ENCODE results near the gene CYBA. TPM values are rescaled to one million over a fixed set of nuclear protein-coding genes. Genes with fewer than 3 reads are reported as not detected.

Gene CYBA
- total and polyA plus RNA-seq, 9 of the 15 experiments (the other 6 are each of a cell fraction or from before 2014, with no cell fraction given) = 0.34 to 683 (median 93.0) TPM

DNA sequence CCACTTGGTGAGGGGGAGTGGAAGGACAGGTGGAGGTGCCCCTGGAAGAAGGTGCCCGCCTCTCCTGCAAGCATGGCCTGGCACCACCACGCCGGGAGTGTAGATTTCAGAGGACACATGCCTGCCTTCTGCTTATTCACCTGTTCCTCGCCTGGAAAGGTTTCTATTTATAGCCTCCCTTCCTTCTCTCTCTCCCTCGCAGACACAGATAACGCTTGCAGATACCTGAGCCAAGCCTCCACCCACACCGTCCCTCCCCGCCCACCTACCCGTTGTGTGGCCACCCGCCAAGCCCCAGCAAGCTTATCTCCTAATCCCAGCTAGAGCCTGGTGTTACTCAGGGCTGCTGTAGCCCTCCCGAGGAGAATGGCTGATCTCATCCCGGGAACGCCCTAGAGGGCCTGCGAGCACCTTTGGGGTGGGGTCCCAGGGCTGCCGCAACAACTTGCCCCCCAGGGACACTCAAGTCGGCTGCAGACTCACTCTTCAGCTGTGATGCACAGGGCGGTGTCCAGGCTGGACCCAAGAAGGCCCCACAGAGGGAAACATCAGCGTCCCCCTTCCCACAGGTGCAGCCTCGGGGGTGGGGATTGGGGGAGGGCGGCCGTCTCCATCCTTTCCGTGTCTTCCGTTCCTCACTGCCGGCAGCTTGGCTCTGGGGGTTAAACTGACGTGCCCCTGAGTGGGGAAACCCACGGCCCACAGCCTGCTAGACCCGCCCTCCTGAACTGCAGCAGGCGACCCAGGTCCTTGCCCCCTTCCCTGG is 37.3 kb upstream of the CYBA start (continued):
- TF ChIP-seq THRAP3 (IDR thresholded peaks at IDR 0.05; ENCODE audit: borderline replicate concordance) (no peak; the same call in 1 of the 2 replicates), ZNF12 (CRISPR knock-in tag; IDR thresholded peaks at IDR 0.05) (no peak), TARDBP (IDR thresholded peaks at IDR 0.05) (no peak), BDP1 (IDR thresholded peaks at IDR 0.05; ENCODE audit: insufficient read depth, insufficient read length) (no peak), ATF1 (CRISPR knock-in tag; IDR thresholded peaks at IDR 0.05) (no peak), ATF1 (tag; IDR thresholded peaks at IDR 0.05) (no peak), ZNF239 (CRISPR knock-in tag; IDR thresholded peaks at IDR 0.05) (no peak), E2F4 (CRISPR knock-in tag; IDR thresholded peaks at IDR 0.05; ENCODE audit: low read depth) (no peak), ZNF24 (IDR thresholded peaks at IDR 0.05) (no peak), ZNF146 (CRISPR knock-in tag; IDR thresholded peaks at IDR 0.05; ENCODE audit: unreplicated experiment) (no peak), ZNF354B (CRISPR knock-in tag; IDR thresholded peaks at IDR 0.05) (no peak), GTF2F1 (IDR thresholded peaks at IDR 0.05; ENCODE audit: low read depth, low read length) (0 out of 2 replicates have a peak, but pooled peaks have one; percentile 57), ZNF668 (CRISPR knock-in tag; IDR thresholded peaks at IDR 0.05) (no peak)
- TF ChIP-seq, protein P1, sequence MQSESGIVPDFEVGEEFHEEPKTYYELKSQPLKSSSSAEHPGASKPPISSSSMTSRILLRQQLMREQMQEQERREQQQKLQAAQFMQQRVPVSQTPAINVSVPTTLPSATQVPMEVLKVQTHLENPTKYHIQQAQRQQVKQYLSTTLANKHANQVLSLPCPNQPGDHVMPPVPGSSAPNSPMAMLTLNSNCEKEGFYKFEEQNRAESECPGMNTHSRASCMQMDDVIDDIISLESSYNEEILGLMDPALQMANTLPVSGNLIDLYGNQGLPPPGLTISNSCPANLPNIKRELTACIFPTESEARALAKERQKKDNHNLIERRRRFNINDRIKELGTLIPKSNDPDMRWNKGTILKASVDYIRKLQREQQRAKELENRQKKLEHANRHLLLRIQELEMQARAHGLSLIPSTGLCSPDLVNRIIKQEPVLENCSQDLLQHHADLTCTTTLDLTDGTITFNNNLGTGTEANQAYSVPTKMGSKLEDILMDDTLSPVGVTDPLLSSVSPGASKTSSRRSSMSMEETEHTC (IDR thresholded peaks at IDR 0.05) = 0 out of 2 replicates have a peak, but pooled peaks have one; percentile 14
- TF ChIP-seq, protein P2, sequence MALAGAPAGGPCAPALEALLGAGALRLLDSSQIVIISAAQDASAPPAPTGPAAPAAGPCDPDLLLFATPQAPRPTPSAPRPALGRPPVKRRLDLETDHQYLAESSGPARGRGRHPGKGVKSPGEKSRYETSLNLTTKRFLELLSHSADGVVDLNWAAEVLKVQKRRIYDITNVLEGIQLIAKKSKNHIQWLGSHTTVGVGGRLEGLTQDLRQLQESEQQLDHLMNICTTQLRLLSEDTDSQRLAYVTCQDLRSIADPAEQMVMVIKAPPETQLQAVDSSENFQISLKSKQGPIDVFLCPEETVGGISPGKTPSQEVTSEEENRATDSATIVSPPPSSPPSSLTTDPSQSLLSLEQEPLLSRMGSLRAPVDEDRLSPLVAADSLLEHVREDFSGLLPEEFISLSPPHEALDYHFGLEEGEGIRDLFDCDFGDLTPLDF (CRISPR knock-in tag; IDR thresholded peaks at IDR 0.05) = no peak
- TF ChIP-seq, protein P3, sequence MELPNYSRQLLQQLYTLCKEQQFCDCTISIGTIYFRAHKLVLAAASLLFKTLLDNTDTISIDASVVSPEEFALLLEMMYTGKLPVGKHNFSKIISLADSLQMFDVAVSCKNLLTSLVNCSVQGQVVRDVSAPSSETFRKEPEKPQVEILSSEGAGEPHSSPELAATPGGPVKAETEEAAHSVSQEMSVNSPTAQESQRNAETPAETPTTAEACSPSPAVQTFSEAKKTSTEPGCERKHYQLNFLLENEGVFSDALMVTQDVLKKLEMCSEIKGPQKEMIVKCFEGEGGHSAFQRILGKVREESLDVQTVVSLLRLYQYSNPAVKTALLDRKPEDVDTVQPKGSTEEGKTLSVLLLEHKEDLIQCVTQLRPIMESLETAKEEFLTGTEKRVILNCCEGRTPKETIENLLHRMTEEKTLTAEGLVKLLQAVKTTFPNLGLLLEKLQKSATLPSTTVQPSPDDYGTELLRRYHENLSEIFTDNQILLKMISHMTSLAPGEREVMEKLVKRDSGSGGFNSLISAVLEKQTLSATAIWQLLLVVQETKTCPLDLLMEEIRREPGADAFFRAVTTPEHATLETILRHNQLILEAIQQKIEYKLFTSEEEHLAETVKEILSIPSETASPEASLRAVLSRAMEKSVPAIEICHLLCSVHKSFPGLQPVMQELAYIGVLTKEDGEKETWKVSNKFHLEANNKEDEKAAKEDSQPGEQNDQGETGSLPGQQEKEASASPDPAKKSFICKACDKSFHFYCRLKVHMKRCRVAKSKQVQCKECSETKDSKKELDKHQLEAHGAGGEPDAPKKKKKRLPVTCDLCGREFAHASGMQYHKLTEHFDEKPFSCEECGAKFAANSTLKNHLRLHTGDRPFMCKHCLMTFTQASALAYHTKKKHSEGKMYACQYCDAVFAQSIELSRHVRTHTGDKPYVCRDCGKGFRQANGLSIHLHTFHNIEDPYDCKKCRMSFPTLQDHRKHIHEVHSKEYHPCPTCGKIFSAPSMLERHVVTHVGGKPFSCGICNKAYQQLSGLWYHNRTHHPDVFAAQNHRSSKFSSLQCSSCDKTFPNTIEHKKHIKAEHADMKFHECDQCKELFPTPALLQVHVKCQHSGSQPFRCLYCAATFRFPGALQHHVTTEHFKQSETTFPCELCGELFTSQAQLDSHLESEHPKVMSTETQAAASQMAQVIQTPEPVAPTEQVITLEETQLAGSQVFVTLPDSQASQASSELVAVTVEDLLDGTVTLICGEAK (IDR thresholded peaks at IDR 0.05) = no peak
- TF ChIP-seq, protein P3 (CRISPR knock-in tag; IDR thresholded peaks at IDR 0.05) = no peak
